ENCODE measurements around the gene MRPS25. TPM values are rescaled to one million over a fixed set of nuclear protein-coding genes. Genes with fewer than 3 reads are reported as not detected.

MRPS25 gene
- polyA plus RNA-seq, 1 donor from 2014 or later, result 74.4 TPM

DNA sequence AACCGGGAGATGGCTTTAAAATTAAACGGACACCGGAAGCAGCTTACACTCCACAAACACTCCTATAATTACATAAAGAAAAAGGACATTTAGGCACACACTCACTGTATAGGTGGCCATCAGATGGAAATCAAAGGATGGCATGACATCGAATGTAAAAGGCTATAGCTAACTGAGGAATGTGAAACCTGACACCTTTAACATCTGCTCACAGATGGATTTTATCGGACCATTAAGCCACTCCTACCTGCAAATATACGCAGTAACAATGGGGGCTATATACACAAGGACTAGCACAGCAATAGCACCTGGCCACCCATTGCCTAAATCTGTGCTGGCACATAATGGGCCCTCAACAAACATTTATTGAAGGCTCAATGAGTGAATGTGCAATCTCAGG is 48.4 kb upstream of the MRPS25 start:
- Histone ChIP-seq H3K36me3 (ENCODE audit: insufficient read depth, low read length) (no peaks in the 10 kb centered on the region), H3K9me3 (ENCODE audit: low read length) (no peaks in the 10 kb centered on the region), H3K9me2 (ENCODE audit: insufficient read depth, low read length) (no peaks in the 10 kb centered on the region), H2AFZ (ENCODE audit: low read depth, low read length) (no peak overlapping the region), H4K20me1 (ENCODE audit: insufficient read depth) (no peaks in the 10 kb centered on the region), H3K27ac (ENCODE audit: low read length) (no peak overlapping the region), H3K9ac (ENCODE audit: low read length) (no peak overlapping the region), H3K4me2 (ENCODE audit: low read length) (no peak overlapping the region), H3K4me3 (ENCODE audit: low read length) (no peak overlapping the region), H3F3A (ENCODE audit: insufficient read depth, low read length, poor library complexity, severe bottlenecking) (no peaks in the 10 kb centered on the region), H3K27me3 (ENCODE audit: insufficient read depth, low read depth, low read length) (no peaks in the 10 kb centered on the region), H3K79me2 (replicated peaks; ENCODE audit: insufficient read depth, low read length) (no peaks in the 10 kb centered on the region)
- TF ChIP-seq RAD21 (conservative IDR thresholded peaks at IDR 0.05) (no peak), POLR2AphosphoS5 (IDR thresholded peaks at IDR 0.05) (no peak), TAF1 (IDR thresholded peaks at IDR 0.05; ENCODE audit: low read depth) (no peak), SMC3 (conservative IDR thresholded peaks at IDR 0.05; ENCODE audit: poor library complexity) (no peak), EP300 (conservative IDR thresholded peaks at IDR 0.05; ENCODE audit: poor library complexity, severe bottlenecking) (no peak), MXI1 (conservative IDR thresholded peaks at IDR 0.05; ENCODE audit: poor library complexity, severe bottlenecking) (no peak), EZH2 (IDR thresholded peaks at IDR 0.05; ENCODE audit: borderline replicate concordance, insufficient read depth, low read length, poor library complexity, severe bottlenecking) (no peak)
- TF ChIP-seq, protein P1, sequence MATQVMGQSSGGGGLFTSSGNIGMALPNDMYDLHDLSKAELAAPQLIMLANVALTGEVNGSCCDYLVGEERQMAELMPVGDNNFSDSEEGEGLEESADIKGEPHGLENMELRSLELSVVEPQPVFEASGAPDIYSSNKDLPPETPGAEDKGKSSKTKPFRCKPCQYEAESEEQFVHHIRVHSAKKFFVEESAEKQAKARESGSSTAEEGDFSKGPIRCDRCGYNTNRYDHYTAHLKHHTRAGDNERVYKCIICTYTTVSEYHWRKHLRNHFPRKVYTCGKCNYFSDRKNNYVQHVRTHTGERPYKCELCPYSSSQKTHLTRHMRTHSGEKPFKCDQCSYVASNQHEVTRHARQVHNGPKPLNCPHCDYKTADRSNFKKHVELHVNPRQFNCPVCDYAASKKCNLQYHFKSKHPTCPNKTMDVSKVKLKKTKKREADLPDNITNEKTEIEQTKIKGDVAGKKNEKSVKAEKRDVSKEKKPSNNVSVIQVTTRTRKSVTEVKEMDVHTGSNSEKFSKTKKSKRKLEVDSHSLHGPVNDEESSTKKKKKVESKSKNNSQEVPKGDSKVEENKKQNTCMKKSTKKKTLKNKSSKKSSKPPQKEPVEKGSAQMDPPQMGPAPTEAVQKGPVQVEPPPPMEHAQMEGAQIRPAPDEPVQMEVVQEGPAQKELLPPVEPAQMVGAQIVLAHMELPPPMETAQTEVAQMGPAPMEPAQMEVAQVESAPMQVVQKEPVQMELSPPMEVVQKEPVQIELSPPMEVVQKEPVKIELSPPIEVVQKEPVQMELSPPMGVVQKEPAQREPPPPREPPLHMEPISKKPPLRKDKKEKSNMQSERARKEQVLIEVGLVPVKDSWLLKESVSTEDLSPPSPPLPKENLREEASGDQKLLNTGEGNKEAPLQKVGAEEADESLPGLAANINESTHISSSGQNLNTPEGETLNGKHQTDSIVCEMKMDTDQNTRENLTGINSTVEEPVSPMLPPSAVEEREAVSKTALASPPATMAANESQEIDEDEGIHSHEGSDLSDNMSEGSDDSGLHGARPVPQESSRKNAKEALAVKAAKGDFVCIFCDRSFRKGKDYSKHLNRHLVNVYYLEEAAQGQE (IDR thresholded peaks at IDR 0.05; ENCODE audit: borderline replicate concordance), result no peak
- TF ChIP-seq, protein P2, sequence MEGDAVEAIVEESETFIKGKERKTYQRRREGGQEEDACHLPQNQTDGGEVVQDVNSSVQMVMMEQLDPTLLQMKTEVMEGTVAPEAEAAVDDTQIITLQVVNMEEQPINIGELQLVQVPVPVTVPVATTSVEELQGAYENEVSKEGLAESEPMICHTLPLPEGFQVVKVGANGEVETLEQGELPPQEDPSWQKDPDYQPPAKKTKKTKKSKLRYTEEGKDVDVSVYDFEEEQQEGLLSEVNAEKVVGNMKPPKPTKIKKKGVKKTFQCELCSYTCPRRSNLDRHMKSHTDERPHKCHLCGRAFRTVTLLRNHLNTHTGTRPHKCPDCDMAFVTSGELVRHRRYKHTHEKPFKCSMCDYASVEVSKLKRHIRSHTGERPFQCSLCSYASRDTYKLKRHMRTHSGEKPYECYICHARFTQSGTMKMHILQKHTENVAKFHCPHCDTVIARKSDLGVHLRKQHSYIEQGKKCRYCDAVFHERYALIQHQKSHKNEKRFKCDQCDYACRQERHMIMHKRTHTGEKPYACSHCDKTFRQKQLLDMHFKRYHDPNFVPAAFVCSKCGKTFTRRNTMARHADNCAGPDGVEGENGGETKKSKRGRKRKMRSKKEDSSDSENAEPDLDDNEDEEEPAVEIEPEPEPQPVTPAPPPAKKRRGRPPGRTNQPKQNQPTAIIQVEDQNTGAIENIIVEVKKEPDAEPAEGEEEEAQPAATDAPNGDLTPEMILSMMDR (IDR thresholded peaks at IDR 0.05; ENCODE audit: poor library complexity, severe bottlenecking), result no peak

DNA sequence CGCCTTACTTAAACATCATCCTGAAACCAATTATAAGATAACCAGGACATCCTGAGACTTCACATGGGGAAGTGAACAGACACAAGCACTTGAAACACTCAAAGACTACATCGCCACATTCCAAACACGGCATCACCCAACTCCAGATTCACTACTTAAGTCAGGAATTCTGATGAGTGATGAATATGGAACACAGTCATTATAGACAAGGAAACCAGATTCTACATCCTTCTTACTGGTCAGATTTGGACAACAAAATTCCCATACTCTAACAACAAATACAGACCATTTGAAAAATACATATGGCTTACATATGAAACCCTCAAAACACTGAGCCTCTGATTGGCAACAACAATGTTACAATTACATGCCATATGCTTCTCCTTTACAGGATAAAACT is 46.9 kb upstream of the MRPS25 start:
- Histone ChIP-seq H3K9ac (ENCODE audit: low read length) (no peak overlapping the region), H3K4me2 (ENCODE audit: low read length) (no peak overlapping the region), H3F3A (ENCODE audit: insufficient read depth, low read length, poor library complexity, severe bottlenecking) (no peaks in the 10 kb centered on the region), H3K9me3 (ENCODE audit: low read length) (no peaks in the 10 kb centered on the region), H3K27me3 (ENCODE audit: insufficient read depth, low read depth, low read length) (no peaks in the 10 kb centered on the region), H3K27ac (ENCODE audit: low read length) (no peak overlapping the region), H3K4me3 (ENCODE audit: low read length) (no peak overlapping the region), H3K9me2 (ENCODE audit: insufficient read depth, low read length) (no peaks in the 10 kb centered on the region), H3K36me3 (ENCODE audit: insufficient read depth, low read length) (no peaks in the 10 kb centered on the region), H4K20me1 (ENCODE audit: insufficient read depth) (no peaks in the 10 kb centered on the region), H2AFZ (ENCODE audit: low read depth, low read length) (no peak overlapping the region), H3K79me2 (replicated peaks; ENCODE audit: insufficient read depth, low read length) (no peaks in the 10 kb centered on the region)
- TF ChIP-seq EZH2 (IDR thresholded peaks at IDR 0.05; ENCODE audit: borderline replicate concordance, insufficient read depth, low read length, poor library complexity, severe bottlenecking), result no peak
- TF ChIP-seq POLR2AphosphoS5 (IDR thresholded peaks at IDR 0.05), result no peak
- TF ChIP-seq SMC3 (conservative IDR thresholded peaks at IDR 0.05; ENCODE audit: poor library complexity), result no peak
- TF ChIP-seq, protein P2 (IDR thresholded peaks at IDR 0.05; ENCODE audit: poor library complexity, severe bottlenecking), result no peak
- TF ChIP-seq, protein P1 (IDR thresholded peaks at IDR 0.05; ENCODE audit: borderline replicate concordance), result no peak
- no peak for TF ChIP-seq RAD21 (conservative IDR thresholded peaks at IDR 0.05)
- no peak for TF ChIP-seq EP300 (conservative IDR thresholded peaks at IDR 0.05; ENCODE audit: poor library complexity, severe bottlenecking)
- no peak for TF ChIP-seq MXI1 (conservative IDR thresholded peaks at IDR 0.05; ENCODE audit: poor library complexity, severe bottlenecking)
- no peak for TF ChIP-seq TAF1 (IDR thresholded peaks at IDR 0.05; ENCODE audit: low read depth)
